LHCN-M2 (cell line): ENCODE results near the gene UTP25. TPM values are rescaled to one million over a fixed set of nuclear protein-coding genes. Genes with fewer than 3 reads are reported as not detected.
A peak's percentile ranks its signal among the peaks of the same experiment; 100 is the strongest.

ENCODE experiments used
- DNase-seq: peaks from one replicate; pipeline ENCODE4 v3.0.0-alpha.2; 2012; ENCODE audit warnings: low read depth
- total RNA-seq: library from RNA; depleted of rRNA; stranded (reverse); fragments of >200 nt; gene quantifications from 2 replicates; pipeline ENCODE4 v1.2.3, GENCODE V29; 2014

Gene UTP25
- total RNA-seq, 1 experiment from 2014 or later: 9.5 TPM

GRCh38 chr1:209838537-209838936, 10.8 kb downstream of the UTP25 start:
- DNase-seq: no peak

- peak; percentile 94 for DNase-seq
These were observed 12.2 kb downstream of the UTP25 start for GRCh38 chr1:209839875-209840546.

GRCh38 chr1:209840611-209841010, 12.8 kb downstream of the UTP25 start:
- no peak for DNase-seq

- DNase-seq: no peak
These were observed 17.1 kb downstream of the UTP25 start for GRCh38 chr1:209844695-209845407.

GRCh38 chr1:209845408-209845725, 17.6 kb downstream of the UTP25 start:
- DNase-seq: no peak

- no peak for DNase-seq
These were observed 21.6 kb downstream of the UTP25 start for GRCh38 chr1:209849388-209849787.

GRCh38 chr1:209850342-209850979, 22.7 kb downstream of the UTP25 start:
- peak; percentile 39 for DNase-seq

GRCh38 chr1:209853676-209854075, 25.9 kb downstream of the UTP25 start:
- no peak for DNase-seq

GRCh38 chr1:209854196-209854595, 26.4 kb downstream of the UTP25 start:
- no peak for DNase-seq

GRCh38 chr1:209855006-209855405, 27.2 kb downstream of the UTP25 start:
- no peak for DNase-seq

- DNase-seq: no peak
These were observed 27.9 kb downstream of the UTP25 start for GRCh38 chr1:209855623-209856022.

GRCh38 chr1:209858561-209859103, 30.9 kb downstream of the UTP25 start:
- DNase-seq: no peak

GRCh38 chr1:209860293-209860881, 32.6 kb downstream of the UTP25 start:
- DNase-seq: peak; percentile 86

GRCh38 chr1:209861242-209861641, 33.5 kb downstream of the UTP25 start:
- DNase-seq: peak; percentile 13

- peak; percentile 33 for DNase-seq
These were observed 34.9 kb downstream of the UTP25 start for GRCh38 chr1:209862391-209863356.

GRCh38 chr1:209863766-209864485, 36.2 kb downstream of the UTP25 start:
- DNase-seq: peak; percentile 14

- no peak for DNase-seq
These were observed 38.4 kb downstream of the UTP25 start for GRCh38 chr1:209866201-209866600.

GRCh38 chr1:209869291-209870149, 41.7 kb downstream of the UTP25 start:
- no peak for DNase-seq

GRCh38 chr1:209870151-209870831, 42.5 kb downstream of the UTP25 start:
- DNase-seq: peak; percentile 15
